Activated B cell treated with CpG ODN at 0.5 μM for 24 hours (primary cell): ENCODE data around the gene PEF1. TPM values are rescaled to one million over a fixed set of nuclear protein-coding genes. Genes with fewer than 3 reads are reported as not detected.

Source experiments
- ATAC-seq: fragments of 200-7000 bp; cut with Tn5 transposase; one replicate; pipeline ENCODE4 v1.10.0; 2021; ENCODE audit warnings: low read depth, mild to moderate bottlenecking, moderate library complexity
- CTCF ChIA-PET: fragments of 350-600 bp; sonication (Branson Sonifier 250); formaldehyde crosslinking; loops from one replicate; lab custom pipeline; 2021; ENCODE audit warnings: antibody characterized with exemption; lab: Charles Lee
- POLR2A ChIA-PET: fragments of 350-600 bp; sonication (Branson Sonifier 250); formaldehyde crosslinking; loops from one replicate; lab custom pipeline; 2021; ENCODE audit warnings: antibody characterized with exemption; lab: Charles Lee
- DNase-seq: peaks from one replicate; pipeline ENCODE4 v3.0.0; 2022
- H3K27ac Mint-ChIP-seq: one replicate; pipeline ENCODE4 v1.8.0; 2020; ENCODE audit warnings: mixed read lengths
- H3K27me3 Mint-ChIP-seq: one replicate; pipeline ENCODE4 v1.8.0; 2021; ENCODE audit warnings: mixed read lengths
- H3K36me3 Mint-ChIP-seq: one replicate; pipeline ENCODE4 v1.8.0; 2021; ENCODE audit warnings: low read depth, mixed read lengths
- H3K4me1 Mint-ChIP-seq: one replicate; pipeline ENCODE4 v1.8.0; 2021; ENCODE audit warnings: mixed read lengths
- H3K4me3 Mint-ChIP-seq: one replicate; pipeline ENCODE4 v1.8.0; 2020; ENCODE audit warnings: mild to moderate bottlenecking, mixed read lengths
- H3K9me3 Mint-ChIP-seq: one replicate; pipeline ENCODE4 v1.8.0; 2020; ENCODE audit warnings: mixed read lengths
- CTCF ChIP-seq: fragments of 200-600 bp; IDR thresholded peaks from one replicate; pipeline ENCODE4 v1.8.0; 2022; ENCODE audit warnings: antibody characterized with exemption, mild to moderate bottlenecking
- intact Hi-C: fragments of 100-400 bp; cut with micrococcal nuclease; formaldehyde crosslinking; loops from one replicate; pipeline ENCODE4 v1.15.1; 2024
- total RNA-seq: library from RNA; stranded (reverse); gene quantifications from 2 replicates; pipeline ENCODE4 v1.2.3, GENCODE V29; 2022

PEF1 gene
- total RNA-seq, 1 donor from 2014 or later, result 58.0 TPM

- TF ChIP-seq CTCF, result no peak
- Mint-ChIP-seq H3K4me1 (peaks cover 24% of the 10 kb centered on the region), H3K9me3 (peaks cover 7% of the 10 kb centered on the region), H3K4me3 (no peak overlapping the region), H3K36me3 (no peaks in the 10 kb centered on the region), H3K27ac (no peak overlapping the region), H3K27me3 (no peaks in the 10 kb centered on the region)
- DNase-seq (no peak), ATAC-seq (no peak)
- ChIA-PET CTCF (interaction anchor here (1.2 kb wide), 1 partner anchor 10 kb away, joined by 5 read pairs; the partner anchor contains the start of gene HCRTR1), POLR2A (interaction anchor here (1.0 kb wide), 1 partner anchor 38 kb away, joined by 5 read pairs; the partner anchor contains the start of gene PEF1)
- intact Hi-C loops, result loop anchor here (2.0 kb wide), 1 partner anchor 37 kb away; the partner anchor contains the start of gene PEF1
Observed at GRCh38 chr1:31607360-31607759, 37.3 kb downstream of the PEF1 start.

GRCh38 chr1:31605908-31606427 lies 38.7 kb downstream of the PEF1 start:
- POLR2A ChIA-PET, result interaction anchor here (0.6 to 1.6 kb wide), 6 partner anchors 9 to 179 kb away, joined by 3 to 9 read pairs (median 3); partner anchors contain the start of gene PEF1
- intact Hi-C loops, result loop anchor here (2.0 kb wide), 2 partner anchors 17 to 39 kb away; partner anchors contain the start of gene PEF1
- Mint-ChIP-seq H3K9me3 (peaks cover 7% of the 10 kb centered on the region), H3K36me3 (no peaks in the 10 kb centered on the region), H3K27me3 (no peaks in the 10 kb centered on the region), H3K4me3 (peak overlapping the region; percentile 28), H3K27ac (peak overlapping the region; percentile 86), H3K4me1 (peaks cover 19% of the 10 kb centered on the region)
- CTCF ChIA-PET, result interaction anchor here (1.0 to 1.4 kb wide), 4 partner anchors 11 to 183 kb away, joined by 4 to 5 read pairs (median 4); no protein-coding TSS in a partner anchor
- TF ChIP-seq CTCF, result no peak
- DNase-seq (peak; percentile 26), ATAC-seq (peak; percentile 97)

- intact Hi-C loops, result no loop called here
- ChIA-PET CTCF (interaction anchor here (1.4 kb wide), 1 partner anchor 11 kb away, joined by 4 read pairs; no protein-coding TSS in a partner anchor), POLR2A (no interaction called here)
- DNase-seq (no peak), ATAC-seq (no peak)
- H3K9me3 Mint-ChIP-seq, result peaks cover 7% of the 10 kb centered on the region
- no peak overlapping the region for H3K27ac Mint-ChIP-seq
- H3K36me3 Mint-ChIP-seq, result no peaks in the 10 kb centered on the region
- no peak overlapping the region for H3K4me3 Mint-ChIP-seq
- peaks cover 23% of the 10 kb centered on the region for H3K4me1 Mint-ChIP-seq
- H3K27me3 Mint-ChIP-seq, result no peaks in the 10 kb centered on the region
- no peak for TF ChIP-seq CTCF
Observed at GRCh38 chr1:31602081-31602480, 42.6 kb downstream of the PEF1 start.

- ChIA-PET POLR2A (no interaction called here), CTCF (no interaction called here)
- Mint-ChIP-seq H3K36me3 (no peaks in the 10 kb centered on the region), H3K4me1 (peaks cover 21% of the 10 kb centered on the region), H3K27ac (no peak overlapping the region), H3K27me3 (no peaks in the 10 kb centered on the region), H3K4me3 (no peak overlapping the region), H3K9me3 (no peaks in the 10 kb centered on the region)
- DNase-seq (no peak), ATAC-seq (no peak)
- TF ChIP-seq CTCF, result no peak
- intact Hi-C loops, result no loop called here
Observed at GRCh38 chr1:31600641-31601040, 44.0 kb downstream of the PEF1 start.

GRCh38 chr1:31598980-31599379 lies 45.7 kb downstream of the PEF1 start:
- ATAC-seq (no peak), DNase-seq (no peak)
- H3K27ac Mint-ChIP-seq, result no peak overlapping the region
- ChIA-PET POLR2A (no interaction called here), CTCF (interaction anchor here (1.2 to 1.4 kb wide), 2 partner anchors 11 to 20 kb away, joined by 3 read pairs; no protein-coding TSS in a partner anchor)
- no peak overlapping the region for H3K4me3 Mint-ChIP-seq
- peaks cover 18% of the 10 kb centered on the region for H3K4me1 Mint-ChIP-seq
- no peaks in the 10 kb centered on the region for H3K27me3 Mint-ChIP-seq
- intact Hi-C loops, result no loop called here
- H3K36me3 Mint-ChIP-seq, result no peaks in the 10 kb centered on the region
- no peaks in the 10 kb centered on the region for H3K9me3 Mint-ChIP-seq
- TF ChIP-seq CTCF, result no peak
